LNCaP clone FGC (cell line): ENCODE data around the gene HNRNPA2B1.

Experiments used
- DNase-seq: peaks from one replicate; pipeline ENCODE4 v3.0.0-alpha.2; 2011; ENCODE audit warnings: low read depth
- H3K4me3 ChIP-seq: 2 replicates; pipeline ENCODE4 v1.5.1; 2011; ENCODE audit warnings: mild to moderate bottlenecking, low read depth, low read length, control low read depth
- CTCF ChIP-seq: IDR thresholded peaks from 2 replicates; pipeline ENCODE4 v1.5.1; 2012; ENCODE audit warnings: mild to moderate bottlenecking; ENCODE audit not compliant: control insufficient read depth, insufficient read depth; ENCODE audit errors: extremely low read depth

The HNRNPA2B1 gene

GRCh38 chr7:26147030-26147429 is 53.5 kb downstream of the HNRNPA2B1 start:
- DNase-seq, result no peak
- H3K4me3 ChIP-seq, result no peak overlapping the region
- TF ChIP-seq CTCF, result no peak

GRCh38 chr7:26145238-26145637 is 55.3 kb downstream of the HNRNPA2B1 start:
- no peak for DNase-seq
- H3K4me3 ChIP-seq, result no peak overlapping the region
- TF ChIP-seq CTCF, result no peak

- no peak for TF ChIP-seq CTCF
- no peak for DNase-seq
- no peak overlapping the region for H3K4me3 ChIP-seq
Observed at GRCh38 chr7:26144184-26145080, 56.1 kb downstream of the HNRNPA2B1 start.

- no peak for DNase-seq
- no peak for TF ChIP-seq CTCF
- no peak overlapping the region for H3K4me3 ChIP-seq
Observed at GRCh38 chr7:26143298-26144048, 57.1 kb downstream of the HNRNPA2B1 start.

- no peak overlapping the region for H3K4me3 ChIP-seq
- DNase-seq, result no peak
- no peak for TF ChIP-seq CTCF
Observed at GRCh38 chr7:26141077-26141476, 59.5 kb downstream of the HNRNPA2B1 start.

GRCh38 chr7:26140380-26140779 is 60.2 kb downstream of the HNRNPA2B1 start:
- no peak for DNase-seq
- H3K4me3 ChIP-seq, result no peak overlapping the region
- TF ChIP-seq CTCF, result no peak
